ENCODE measurements around the gene SECISBP2. TPM values are rescaled to one million over a fixed set of nuclear protein-coding genes. Genes with fewer than 3 reads are reported as not detected.

The SECISBP2 gene
- total RNA-seq, 1 donor from 2014 or later: 118 TPM

GRCh38 chr9:89339807-89340206, 21.5 kb downstream of the SECISBP2 start:
- H3K4me1 ChIP-seq: no peaks in the 10 kb centered on the region
- H3K4me3 ChIP-seq: no peak overlapping the region
- H3K36me3 ChIP-seq: peaks cover 22% of the 10 kb centered on the region
- Mint-ChIP-seq H3K9me3 (no peaks in the 10 kb centered on the region), H3K27me3 (ENCODE audit: insufficient read depth, low read depth) (peaks cover 4% of the 10 kb centered on the region), H3K4me3 (no peak overlapping the region), H3K27ac (no peak overlapping the region), H3K4me1 (no peaks in the 10 kb centered on the region), H3K36me3 (peaks cover 51% of the 10 kb centered on the region)
- H3K79me2 ChIP-seq (ENCODE audit: low read depth): peaks cover 7% of the 10 kb centered on the region
- H3K9me3 ChIP-seq (ENCODE audit: low read depth): no peaks in the 10 kb centered on the region
- H3K9ac ChIP-seq: no peak overlapping the region
- no peak overlapping the region for H2AFZ ChIP-seq (replicated peaks)
- no peaks in the 10 kb centered on the region for H3F3A ChIP-seq (ENCODE audit: low read depth)
- TF ChIP-seq CTCF (IDR thresholded peaks at IDR 0.05) (no peak), EZH2 (IDR thresholded peaks at IDR 0.05) (no peak), EZH2phosphoT487 (IDR thresholded peaks at IDR 0.05) (no peak)
- H3K27ac ChIP-seq: no peak overlapping the region
- DNase-seq (ENCODE audit: low spot score): no peak
- no peaks in the 10 kb centered on the region for H3K27me3 ChIP-seq
- peaks cover 1% of the 10 kb centered on the region for H4K20me1 ChIP-seq (ENCODE audit: low read depth)
- H3K4me2 ChIP-seq: no peak overlapping the region

GRCh38 chr9:89340332-89340731, 22.0 kb downstream of the SECISBP2 start:
- no peak for DNase-seq (ENCODE audit: low spot score)
- Histone ChIP-seq H3K4me2 (no peak overlapping the region), H4K20me1 (ENCODE audit: low read depth) (peaks cover 6% of the 10 kb centered on the region), H3K4me3 (no peak overlapping the region), H2AFZ (replicated peaks) (no peak overlapping the region), H3K27me3 (no peaks in the 10 kb centered on the region), H3K79me2 (ENCODE audit: low read depth) (peaks cover 7% of the 10 kb centered on the region), H3K27ac (no peak overlapping the region), H3K36me3 (peaks cover 22% of the 10 kb centered on the region), H3K4me1 (no peaks in the 10 kb centered on the region), H3K9ac (no peak overlapping the region), H3K9me3 (ENCODE audit: low read depth) (no peaks in the 10 kb centered on the region), H3F3A (ENCODE audit: low read depth) (no peaks in the 10 kb centered on the region)
- H3K4me3 Mint-ChIP-seq: no peak overlapping the region
- TF ChIP-seq EZH2 (IDR thresholded peaks at IDR 0.05): no peak
- no peak for TF ChIP-seq CTCF (IDR thresholded peaks at IDR 0.05)
- TF ChIP-seq EZH2phosphoT487 (IDR thresholded peaks at IDR 0.05): no peak
- no peaks in the 10 kb centered on the region for H3K9me3 Mint-ChIP-seq
- no peak overlapping the region for H3K27ac Mint-ChIP-seq
- peaks cover 4% of the 10 kb centered on the region for H3K27me3 Mint-ChIP-seq (ENCODE audit: insufficient read depth, low read depth)
- peaks cover 54% of the 10 kb centered on the region for H3K36me3 Mint-ChIP-seq
- no peaks in the 10 kb centered on the region for H3K4me1 Mint-ChIP-seq

DNA sequence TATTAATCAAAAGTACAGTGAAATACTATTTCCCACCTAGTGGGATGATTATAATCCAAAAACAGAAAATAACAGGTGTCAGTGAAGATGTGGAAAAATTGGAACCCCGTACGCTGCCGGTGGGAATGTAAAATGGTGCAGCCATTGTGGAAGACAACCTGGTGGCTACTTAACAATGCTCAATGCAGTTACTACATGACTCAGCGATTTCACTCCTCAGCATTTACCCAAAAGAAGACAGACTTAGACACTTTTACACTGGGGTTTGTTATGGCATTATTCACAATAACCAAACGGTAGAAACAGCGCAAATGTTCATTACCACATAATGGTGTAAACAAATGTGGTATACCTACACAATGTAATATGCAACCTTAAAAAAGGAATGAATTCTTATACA, 23.9 kb downstream of the SECISBP2 start:
- Histone ChIP-seq H3K9ac (no peak overlapping the region), H3K27me3 (no peaks in the 10 kb centered on the region), H3K4me3 (no peak overlapping the region), H3F3A (ENCODE audit: low read depth) (no peaks in the 10 kb centered on the region), H4K20me1 (ENCODE audit: low read depth) (peaks cover 9% of the 10 kb centered on the region), H3K4me1 (no peaks in the 10 kb centered on the region), H3K9me3 (ENCODE audit: low read depth) (no peaks in the 10 kb centered on the region), H3K36me3 (peaks cover 22% of the 10 kb centered on the region), H3K4me2 (no peak overlapping the region), H2AFZ (replicated peaks) (no peak overlapping the region), H3K27ac (no peak overlapping the region), H3K79me2 (ENCODE audit: low read depth) (peaks cover 7% of the 10 kb centered on the region)
- no peak for TF ChIP-seq EZH2 (IDR thresholded peaks at IDR 0.05)
- TF ChIP-seq EZH2phosphoT487 (IDR thresholded peaks at IDR 0.05): no peak
- TF ChIP-seq CTCF (IDR thresholded peaks at IDR 0.05): no peak
- Mint-ChIP-seq H3K4me1 (no peaks in the 10 kb centered on the region), H3K36me3 (peaks cover 70% of the 10 kb centered on the region), H3K9me3 (no peaks in the 10 kb centered on the region), H3K4me3 (no peak overlapping the region), H3K27ac (no peak overlapping the region), H3K27me3 (ENCODE audit: insufficient read depth, low read depth) (peaks cover 4% of the 10 kb centered on the region)
- no peak for DNase-seq (ENCODE audit: low spot score)
